GM21786 (cell line): ENCODE results near the gene NOD2.

Experiments
- ATAC-seq: cut with Tn5 transposase; IDR thresholded peaks from one replicate; pipeline ENCODE4 v1.9.1; 2021; ENCODE audit not compliant: unreplicated experiment

NOD2 gene

DNA sequence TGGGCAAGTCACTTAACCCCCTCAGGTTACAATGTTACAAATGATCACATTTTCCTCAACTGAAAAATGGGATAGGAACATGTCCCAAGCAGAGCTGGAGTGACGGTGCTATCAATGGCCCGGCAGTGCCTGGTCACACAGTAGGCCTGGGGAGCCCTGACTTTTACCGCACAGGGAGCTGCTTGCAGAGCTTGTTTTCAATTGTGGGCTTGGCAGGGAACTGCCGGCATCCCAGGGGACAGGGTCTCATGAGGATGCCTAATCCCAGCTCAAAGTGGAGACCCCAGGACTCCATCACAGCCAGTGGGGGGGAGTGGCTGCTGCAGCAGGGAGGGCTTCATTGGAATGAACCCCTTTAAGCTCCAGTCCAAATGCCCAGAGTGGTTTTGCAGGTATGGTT is 23.7 kb upstream of the NOD2 start:
- ATAC-seq, result no peak

DNA sequence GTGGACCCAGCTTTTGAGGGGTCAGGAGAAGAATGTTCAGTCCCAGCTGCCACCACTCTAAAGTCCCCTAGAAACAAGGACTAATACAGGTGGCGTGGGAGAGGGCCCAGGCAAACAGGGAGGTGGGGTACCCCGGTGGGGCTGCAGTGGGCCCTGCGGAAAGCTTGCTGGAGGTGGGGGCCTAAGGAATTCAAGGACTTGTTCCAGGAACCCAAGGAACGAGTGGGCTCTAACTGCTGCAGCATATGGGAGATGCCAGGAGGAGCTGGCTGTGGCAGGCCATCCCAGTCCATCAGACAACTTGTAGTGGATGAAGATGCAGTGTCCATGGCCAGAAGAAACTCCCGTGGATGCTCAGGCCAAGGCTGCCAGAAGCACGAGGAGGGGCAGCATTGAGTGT is 22.9 kb upstream of the NOD2 start:
- no peak for ATAC-seq

DNA sequence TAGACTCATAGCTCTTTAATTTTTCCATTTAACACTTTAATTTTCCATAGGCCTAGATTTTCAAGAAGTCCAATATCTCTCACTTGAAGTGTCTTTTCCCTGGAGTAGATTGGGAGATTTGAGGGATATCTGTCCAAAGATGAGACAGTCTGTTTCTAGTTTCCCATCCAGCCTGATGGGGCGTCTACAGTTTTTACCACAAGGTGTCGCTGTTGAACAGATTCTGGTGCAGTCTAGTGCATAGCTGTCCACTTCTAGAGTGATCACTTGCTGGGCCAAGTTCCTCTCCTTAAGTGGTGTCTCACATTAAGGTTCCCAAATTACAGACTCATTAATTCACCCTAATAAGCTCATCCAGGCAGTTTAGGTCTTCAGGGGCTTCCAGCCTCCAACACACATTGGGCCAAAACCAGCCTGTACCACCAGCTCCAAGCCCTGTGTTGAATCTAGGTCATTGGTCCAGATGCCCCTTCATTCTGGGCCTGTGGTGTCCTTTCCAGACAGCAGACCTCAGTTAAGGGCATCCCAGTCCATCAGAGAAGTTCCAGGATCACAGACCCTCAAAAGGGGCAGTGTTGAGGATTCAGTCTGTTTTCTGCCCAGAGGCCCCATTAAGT is 21.7 kb upstream of the NOD2 start:
- no peak for ATAC-seq

DNA sequence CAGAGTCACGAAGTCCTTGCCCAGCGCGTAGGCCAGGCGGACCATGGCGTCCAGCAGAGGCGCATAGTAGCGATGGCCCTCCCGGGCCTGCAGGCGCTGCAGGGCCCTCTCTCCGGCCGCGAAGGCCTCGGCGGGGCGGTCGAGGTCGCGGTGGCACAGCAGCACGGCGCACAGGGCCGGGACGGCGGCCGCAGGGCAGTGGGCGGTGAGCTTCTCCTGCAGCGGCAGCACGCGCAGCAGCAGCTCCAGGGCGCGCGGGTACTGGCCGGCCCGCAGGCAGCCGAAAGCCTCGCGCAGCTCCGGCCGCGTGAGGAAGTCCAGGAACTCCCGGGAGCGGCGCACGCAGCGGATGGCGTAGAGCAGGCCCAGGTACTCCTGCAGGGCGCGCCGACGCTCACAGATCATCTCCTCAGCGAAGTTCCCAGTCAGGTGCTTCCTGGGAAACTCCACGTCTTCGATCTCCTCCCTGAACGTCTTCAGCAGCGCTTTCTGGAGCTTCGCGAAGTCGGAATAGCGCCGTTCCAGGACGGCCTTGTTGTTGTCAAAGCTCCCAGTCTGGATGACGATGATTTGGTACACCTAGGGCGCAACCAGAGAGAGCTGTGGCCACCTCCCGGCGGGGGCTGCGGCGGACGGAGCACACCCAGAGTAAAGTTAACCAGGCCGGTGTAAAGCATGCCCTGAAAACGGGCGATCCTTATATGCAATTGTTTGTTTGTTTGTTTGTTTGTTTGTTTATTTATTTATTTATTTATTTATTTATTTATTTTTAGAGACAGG is 19.7 kb upstream of the NOD2 start:
- no peak for ATAC-seq

DNA sequence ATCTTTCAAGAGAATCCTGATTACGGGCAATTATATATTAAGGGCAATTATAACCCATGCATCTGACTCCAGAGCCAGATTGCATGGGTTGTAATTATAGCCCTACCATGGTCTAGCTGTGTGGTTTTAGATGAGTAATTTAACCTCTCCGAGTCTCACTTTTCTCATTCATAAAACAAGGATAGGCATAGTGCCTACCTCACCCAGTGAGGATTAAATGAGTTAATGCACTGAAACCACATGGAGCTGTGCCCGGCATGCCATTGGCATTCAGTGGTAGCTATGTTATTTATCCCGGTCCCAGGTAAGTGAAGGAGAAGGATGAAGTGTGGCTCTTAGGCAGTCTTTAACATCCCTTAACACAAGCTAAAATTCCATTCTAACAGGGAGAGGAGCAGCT is 18.6 kb upstream of the NOD2 start:
- no peak for ATAC-seq

DNA sequence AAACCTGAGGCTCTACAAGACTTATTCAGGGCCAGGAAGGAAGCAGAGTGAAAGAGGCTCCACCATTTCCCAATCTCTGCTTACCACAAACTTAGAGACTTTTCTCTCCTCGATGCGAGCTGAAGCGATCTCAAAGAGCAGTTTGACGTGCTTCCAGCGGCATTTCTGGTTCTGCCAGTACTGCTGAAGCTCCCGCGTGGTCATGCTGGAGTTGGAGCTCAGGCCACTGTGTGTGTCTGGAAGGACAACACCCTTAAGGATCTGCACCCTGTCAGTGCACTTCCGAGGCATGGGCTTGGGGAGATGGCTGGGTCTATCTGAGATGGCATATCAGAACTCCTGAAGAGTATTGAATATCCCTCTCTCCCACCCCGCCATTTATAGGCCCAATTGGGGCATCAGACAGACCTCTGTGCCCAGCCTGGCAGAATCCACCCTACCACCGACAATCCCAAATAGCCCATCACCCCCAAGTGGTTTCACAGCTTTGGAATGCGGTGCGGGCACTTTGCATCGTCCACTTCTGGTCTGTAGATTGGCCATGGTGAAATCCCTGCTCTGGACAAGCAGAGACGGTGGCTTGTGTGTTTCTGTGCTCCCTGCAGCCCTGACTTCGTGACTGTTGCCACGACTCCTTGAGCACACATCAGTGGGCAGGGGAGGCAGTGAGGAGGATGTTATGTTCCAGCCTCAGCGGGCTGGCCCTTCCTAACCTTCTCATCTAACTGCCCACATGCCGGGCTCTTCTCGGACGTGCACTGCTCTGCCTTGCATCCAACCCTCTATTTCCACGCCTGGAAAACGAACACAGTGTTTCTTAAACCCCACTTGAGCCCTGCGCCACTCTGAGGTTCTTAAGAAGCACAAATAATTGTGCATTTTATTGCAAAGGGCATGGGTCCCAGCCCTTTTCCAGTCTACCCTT is 17.5 kb upstream of the NOD2 start:
- no peak for ATAC-seq

DNA sequence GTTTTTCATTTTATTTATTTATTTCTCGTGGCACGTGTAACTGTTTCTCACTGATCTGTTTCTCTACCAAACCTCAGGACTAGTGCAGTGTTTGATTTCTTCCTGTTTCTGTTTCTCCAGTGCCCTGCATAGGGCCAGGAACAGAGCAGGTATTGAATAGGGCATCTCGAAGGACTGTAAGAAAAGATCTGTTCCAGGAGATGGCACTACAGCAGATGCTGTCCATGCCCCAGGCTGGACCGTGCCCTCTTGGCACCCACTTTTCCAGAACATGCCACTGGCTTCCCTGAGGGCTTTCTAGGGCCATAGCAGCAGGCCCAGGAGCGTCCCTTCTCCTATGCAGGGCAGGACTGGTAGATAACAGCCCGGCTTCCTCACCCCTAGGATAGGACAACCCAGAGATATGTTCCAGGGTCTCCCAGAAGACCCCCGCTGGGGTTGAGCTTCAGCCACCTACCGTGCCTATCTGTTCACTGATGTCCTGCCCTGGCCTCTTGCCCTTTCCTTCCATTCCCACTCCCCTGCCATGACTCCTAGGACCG is 16.7 kb upstream of the NOD2 start:
- ATAC-seq, result no peak

DNA sequence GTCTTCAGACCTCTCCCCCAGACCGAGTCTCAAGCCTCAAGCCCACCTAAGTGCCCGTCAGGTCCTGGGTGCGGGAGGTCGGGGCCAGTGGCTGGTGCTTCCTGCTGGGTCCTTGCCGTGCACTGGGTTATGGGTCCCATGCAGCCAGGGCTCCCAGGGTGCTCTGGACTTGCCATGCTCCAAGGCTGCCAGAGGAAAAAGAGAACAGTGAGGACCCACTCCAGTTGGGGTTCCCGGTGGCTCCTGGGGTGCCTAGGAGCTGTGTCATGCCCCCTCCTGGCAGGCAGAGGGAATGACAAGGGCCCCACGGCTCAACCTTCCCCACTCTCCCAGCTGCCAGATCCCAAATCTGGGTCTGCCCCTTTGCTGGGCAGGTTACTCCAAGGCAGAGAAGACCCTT is 16.1 kb upstream of the NOD2 start:
- ATAC-seq, result no peak

DNA sequence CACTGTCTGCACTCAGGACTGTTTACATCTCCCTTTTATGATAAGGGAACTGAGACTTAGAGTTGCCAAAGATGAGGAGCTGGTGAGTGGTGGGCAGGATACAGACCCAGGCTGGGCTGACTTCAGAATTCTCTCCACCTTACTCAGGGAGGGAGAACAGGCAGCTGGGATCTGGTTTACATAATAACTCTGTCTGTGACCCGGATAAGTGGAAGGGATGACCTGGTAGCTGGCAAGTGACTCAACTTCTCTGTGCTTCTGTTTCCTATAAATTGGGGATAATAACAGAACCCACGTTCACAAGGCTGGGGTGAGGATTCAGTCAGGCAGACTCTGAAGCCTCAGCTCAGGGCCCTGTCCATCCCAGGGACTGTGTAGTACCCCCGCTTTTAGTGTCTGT is 14.9 kb upstream of the NOD2 start:
- no peak for ATAC-seq

DNA sequence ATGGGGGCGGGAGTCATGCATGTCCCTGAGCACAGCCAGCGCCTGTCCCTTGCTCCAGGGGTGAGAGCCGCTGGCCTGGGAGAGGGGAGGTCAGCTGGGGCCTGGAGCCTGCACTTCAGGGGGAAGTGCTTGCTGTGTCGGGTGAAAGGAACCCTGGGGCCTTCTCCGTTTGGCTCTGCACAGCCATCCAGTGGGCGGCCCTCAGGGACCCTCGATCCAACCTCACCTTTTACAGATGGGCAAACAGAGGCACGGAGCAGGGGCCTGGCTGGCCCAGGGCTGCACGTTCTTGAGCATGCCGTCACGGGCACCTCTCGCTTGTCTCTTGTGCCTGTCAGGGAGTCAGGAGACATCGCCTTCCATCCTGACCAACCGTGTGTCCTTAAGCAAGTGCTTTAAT is 14.1 kb upstream of the NOD2 start:
- no peak for ATAC-seq

DNA sequence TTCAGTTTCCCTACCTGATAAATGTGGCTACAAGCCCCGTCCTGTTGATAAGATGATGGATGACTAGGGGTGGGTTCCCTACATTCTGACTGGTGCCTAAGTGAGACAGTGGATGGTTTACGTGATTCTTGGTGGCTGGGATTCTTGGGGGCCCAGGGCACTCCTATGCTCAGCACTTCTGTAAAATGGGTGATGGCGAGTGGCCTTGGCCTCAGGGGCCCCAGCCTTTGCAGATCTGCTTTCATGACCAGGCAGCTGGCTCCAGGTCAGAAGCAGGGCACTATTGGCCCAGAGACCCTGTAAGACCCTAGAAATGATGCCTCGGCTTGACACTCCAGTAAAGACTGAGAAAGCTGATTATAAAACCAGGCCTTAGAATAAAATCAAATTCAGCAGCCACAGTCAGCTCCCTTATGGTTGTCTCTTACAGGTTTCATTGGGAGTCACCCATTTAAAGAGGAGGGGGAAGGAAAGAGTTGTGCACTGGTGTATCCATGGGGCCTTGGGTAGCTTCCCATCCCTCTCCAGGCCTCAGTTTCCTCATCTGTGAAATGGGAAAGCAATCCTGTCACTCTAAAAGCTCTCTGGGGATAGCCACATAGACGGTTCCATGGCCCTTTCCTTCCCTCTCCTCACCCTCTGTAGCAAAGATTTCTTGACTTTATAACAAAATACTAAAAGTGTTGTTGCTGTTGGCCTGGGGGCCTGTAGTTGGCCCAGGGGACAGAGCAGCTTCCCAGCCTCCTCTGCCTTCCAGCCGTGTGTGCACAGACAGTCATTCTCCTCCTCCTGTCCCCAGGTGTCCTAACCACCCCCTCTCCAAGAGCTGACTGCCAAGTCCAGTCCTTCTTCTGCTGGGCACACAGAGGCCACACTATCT is 13.5 kb upstream of the NOD2 start:
- ATAC-seq, result no peak

DNA sequence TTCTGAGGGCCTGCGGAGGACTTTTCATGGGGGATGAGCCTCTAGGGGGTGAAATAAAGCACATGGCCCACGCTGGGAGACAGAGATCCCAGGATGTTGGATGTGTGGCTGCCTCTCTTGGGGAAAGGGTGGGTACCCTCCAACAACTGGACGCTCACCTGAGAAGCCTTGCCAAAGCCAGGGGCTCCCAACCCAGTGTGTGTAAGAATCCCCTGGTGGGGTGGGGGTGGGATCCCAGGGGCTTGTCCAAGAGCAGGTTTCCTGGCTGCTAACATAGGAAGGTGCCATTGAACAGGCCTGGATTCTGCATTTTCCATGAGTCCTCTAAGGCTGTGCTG is 12.9 kb upstream of the NOD2 start:
- ATAC-seq, result no peak

DNA sequence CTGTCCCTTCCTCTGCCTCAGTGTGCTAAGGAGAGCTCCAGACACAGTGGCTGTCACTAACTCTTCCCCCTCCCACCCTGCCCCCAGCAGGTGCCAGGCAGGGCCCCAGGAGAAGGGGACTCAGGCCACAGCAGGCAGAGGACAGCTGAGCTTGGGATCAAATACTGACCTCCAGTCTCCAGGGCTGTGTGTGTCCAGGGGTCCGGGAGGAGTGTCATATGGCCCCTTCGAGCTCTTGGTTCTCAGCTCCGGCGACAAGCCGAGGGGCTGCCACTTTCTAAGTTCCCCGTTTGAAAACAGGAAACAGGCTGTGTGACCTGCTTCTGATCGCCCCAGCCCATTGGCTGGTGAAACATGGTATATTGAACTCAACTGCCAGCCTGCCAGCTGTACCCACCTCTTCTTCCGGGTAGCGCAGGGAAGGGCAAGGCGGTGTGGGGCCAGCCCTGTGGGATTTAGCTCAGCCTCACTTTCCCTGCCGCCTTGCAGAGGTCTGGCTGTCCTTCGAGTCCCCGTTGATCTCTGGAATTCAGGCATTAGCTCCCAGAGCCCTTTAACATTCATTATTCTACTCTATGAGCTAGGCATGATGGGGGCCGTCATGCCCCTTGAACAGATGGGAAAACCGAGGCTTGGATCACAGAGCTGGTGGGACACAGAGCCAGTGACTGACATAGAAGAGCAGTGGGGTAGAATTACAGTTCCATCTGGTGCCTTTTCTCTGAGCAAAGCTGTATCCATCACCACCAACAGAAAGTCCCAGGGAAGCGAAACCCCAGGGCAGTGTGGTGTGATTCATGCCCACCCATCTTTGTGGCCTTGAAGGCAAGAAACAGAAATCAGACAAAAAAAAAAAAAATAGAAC is 12.2 kb upstream of the NOD2 start, which contains the start of gene SNX20:
Gene SNX20, minus strand, starts transcription at position 292 of the 865 bp plus-strand sequence. CDS start 3,786 bp downstream, outside the sequence.
- peak; percentile 56 for ATAC-seq

DNA sequence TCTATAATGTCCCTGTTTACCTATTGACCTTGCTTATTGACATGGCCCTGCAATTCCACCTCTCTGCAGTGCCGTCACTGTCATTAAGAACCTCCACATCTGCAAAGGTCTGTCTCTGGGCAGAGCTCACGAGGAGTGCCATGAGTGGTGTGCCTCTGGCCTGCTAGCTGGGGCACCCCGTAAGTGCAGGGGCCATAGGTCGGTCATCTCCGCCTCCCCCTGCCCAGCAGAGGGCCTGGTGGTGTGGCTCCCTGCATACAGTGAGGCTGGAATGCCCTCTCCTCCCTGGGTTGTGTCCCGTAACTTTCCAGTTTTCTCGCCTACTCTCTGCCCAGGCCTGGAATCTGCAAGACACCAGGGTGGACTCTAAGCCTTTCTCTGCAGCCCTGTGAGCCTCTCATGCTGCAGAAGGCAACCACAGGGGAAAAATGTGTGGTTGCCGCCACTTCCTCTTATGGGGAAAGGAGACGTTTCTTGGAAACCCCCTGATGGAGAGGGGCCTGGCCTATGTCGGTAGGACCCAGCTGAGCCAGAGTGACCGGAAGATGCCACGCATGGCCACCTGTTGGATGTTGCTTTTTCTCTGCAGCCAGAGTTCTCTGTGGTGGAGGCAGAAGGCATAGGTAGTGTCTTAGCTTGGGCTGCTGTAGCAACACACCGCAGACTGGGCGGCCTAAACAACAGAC is 9.6 kb upstream of the NOD2 start:
- peak; percentile 66 for ATAC-seq

DNA sequence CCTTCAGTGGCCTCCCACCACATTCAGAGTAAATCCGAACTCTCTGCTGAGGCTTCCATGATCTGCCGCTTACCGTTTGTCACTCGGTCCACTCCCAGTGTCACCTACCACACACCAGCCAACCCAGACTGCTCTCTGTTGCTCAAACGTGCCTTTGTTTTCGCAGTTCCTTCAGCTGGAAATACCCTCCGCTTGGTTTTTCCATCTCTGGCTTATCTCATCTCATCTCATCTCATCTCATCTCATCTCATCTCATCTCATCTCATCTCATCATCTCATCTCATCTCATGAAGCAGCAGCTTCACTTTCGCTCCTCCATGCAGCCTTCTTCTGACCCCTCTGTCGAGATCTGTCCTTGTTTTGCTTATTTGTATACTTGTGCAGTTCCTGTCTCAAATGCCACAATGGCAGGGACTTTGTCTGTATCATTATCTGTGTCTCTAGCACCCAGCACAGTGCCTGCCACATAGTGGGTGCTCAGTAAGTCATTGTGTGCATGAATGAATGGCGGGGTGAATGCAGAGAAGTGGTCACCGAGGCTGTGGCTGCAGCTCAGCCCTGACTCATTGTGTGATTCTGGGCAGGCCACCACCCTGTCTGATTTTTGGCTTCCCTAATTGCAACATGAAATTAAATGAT is 8.5 kb upstream of the NOD2 start:
- ATAC-seq, result no peak

DNA sequence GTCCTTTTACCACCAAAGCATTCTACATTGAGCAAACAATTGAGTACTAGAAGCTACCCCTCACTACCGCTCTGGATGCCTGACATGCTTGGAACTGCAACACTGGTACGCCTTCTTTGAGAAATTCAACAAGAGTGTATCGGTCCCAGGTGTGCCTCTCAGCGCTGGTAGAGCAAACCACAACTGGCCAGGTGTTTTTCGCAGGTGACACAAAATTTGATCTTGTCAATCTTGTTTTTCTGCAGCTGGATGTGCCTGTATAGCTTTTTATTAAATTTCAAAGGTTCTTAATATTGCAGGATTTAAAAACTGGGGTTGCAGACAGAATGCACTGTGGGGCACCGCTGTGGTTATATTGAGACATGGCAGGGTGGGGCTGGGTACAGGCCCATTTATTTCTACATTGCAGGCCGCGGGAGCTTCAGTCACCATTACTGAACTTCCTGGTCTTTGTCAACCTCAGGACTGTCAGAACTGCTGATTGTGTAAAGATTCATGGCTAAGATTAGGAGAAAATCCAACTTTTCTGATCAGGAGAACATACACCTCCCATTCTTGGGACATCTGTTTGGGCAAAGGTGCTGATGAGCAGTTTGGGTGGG is 7.8 kb upstream of the NOD2 start:
- ATAC-seq, result no peak

DNA sequence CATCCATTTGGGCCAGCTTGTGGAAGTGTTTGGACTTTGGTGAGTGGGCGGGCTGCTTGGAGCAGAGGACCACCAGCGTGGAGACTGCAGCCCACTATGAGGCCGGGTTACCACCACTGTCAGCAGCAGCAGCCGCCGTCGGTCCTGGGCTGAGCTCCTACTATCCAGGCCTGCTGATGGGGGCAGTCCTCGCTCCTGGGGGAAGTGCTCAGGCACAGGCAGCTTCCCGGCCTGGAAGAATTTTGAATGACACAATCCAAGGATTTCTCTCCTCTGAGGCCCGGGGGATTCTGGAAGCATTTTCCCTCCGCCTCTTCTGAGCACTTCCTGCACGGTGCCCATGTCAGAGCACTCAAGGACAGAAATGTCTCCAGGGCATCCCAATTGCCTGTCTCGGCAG is 5.3 kb upstream of the NOD2 start:
- no peak for ATAC-seq

DNA sequence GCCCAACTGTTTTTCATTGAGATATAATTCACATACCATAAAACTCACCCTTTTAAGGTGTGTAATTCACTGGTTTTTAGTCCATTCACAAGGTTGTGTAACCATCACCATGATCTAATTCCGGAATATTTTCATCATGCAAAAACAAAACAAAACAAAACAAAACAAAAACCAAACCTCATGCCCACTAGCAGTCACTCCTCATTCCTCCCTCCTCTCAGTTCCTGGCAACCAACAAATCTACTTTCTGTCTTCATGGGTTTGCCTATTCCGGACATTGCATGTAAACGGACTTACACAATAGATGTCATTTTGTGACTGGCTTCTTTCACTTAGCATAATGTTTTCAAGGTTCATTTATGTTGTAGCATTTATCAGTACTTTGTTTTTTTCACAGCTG is 4.5 kb upstream of the NOD2 start:
- ATAC-seq, result no peak
